Smooth muscle cell of the brain vasculature (primary cell): Measurements from ENCODE around the gene LHFPL6.

ENCODE experiments used
- DNase-seq: peaks from one replicate; pipeline ENCODE4 v3.0.0-alpha.2; 2012; ENCODE audit warnings: low read depth, low spot score

The LHFPL6 gene

DNA sequence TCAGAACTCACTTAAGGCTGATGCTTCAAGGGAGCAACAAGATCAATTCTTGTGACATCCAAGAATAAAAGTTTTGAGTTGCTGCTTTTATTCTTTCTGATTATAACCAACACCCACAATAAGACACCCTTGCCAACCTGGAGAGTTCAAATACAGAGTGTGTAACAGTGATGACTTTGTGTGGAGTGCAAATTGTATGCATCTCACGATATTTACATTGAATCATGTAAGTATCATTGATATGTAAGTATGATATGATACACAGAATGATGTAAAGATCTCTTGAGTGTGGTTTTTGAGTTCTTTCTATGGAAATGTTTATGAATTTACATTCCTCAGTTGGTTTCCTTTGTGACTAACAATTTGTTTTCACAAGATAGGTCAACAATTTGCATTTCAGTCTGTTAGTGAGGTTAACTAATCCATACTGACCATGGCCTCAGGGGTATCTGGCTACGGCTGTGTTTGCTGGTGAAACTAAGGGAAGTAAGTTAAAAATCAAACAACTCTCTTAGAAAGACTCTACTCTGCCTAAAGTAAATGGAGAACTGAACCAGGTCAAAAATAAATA, 12.4 kb downstream of the LHFPL6 start:
- DNase-seq = no peak

DNA sequence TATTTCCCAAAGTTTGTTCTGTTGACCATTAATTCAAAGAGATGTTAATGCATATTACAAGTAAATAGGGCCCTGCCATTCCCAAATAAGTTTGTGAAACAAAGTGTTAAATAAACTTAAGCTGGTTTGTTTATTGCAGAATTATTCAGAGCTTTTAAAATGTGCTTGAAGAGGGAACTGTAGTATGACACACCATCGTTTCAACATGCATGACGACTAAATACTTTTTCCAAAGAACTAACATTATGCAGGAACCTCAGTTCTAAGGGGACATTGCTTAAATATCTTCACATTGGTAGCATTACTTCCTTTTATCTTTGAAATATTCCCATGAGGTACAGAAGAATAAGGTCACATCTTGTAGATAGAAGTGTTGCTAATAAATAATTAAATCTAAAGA, 14.6 kb downstream of the LHFPL6 start:
- no peak for DNase-seq

DNA sequence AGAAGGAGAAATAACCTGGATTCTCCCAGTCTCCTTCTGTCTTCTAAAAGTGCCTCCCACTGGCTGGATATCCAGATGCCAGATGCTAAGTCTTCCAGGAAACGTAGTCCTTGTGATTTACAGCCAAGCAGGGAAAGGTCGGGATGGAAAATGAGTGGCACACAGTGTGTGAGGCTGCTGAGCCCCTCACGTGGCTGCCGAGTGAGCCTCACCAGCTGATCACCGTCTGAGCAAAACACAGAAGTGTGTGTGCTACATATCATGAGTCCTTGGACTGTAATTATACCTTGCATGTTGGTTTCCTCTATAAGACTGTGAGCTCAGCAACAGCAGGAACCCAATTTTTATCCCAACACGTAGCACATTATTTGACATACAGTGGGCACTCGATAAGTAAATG, 15.1 kb downstream of the LHFPL6 start:
- no peak for DNase-seq

DNA sequence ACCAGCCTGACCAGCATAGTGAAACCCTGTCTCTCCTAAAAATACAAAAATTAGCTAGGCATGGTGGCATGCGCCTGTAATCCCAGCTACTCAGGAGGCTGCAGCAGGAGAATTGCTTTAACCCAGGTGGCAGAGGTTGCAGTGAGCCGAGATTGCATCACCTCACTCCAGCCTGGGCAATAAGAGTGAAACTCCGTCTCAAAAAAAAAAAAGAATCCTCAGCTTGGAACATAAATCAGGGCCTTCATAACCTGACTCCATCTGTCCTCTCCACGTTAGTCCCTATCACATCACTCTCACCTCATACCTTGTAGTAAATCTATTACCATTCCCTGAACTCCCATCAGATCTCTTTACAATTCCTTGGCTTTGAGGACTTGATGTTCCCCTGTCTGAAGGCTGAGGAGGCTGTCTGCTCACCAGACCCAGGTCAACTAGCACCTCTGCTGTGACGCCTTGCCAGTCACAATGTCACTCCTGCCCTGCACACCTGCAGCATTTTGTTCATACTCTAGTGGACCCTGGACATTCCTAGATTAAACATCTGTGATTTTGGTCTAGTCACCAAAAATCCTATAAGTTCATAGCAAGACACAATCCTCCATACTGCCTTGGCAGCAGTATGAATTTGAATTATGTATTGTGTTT, 15.9 kb downstream of the LHFPL6 start:
- no peak for DNase-seq

DNA sequence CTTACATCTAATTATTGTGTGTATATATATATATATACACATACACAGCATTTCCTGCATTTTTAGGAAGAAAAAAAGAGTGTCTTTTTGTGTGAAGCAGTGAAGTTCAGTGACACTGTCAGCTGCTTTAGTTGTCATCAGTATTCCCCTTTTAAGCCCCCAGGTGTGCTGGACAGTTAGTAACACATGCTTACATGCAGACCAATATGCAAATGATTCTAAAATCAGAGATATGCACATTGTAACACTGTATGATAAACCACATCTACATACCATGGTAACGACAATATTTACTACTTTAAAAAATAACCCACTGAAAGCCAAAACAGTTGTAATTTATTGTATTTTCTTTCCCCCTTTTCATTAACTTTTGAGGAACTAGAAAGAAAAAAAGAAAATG, 16.8 kb downstream of the LHFPL6 start:
- DNase-seq = no peak

DNA sequence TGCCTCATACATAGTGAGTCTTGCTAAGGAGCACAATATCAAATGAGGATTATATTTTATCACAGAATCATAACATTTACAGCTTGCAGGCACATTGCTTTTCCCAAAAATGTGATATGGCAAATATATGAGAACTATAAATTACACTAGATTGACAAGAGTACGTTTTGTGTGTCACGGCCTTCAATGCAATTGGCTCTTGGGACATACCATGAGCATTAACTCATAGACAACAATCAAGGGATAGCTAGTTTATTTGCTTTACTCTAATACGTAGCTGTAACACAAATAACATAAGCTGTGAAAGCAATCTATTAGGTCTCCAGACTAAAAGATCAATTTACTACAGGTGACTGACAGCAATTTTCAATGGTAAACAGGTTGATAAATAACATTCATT, 17.8 kb downstream of the LHFPL6 start:
- DNase-seq = no peak

DNA sequence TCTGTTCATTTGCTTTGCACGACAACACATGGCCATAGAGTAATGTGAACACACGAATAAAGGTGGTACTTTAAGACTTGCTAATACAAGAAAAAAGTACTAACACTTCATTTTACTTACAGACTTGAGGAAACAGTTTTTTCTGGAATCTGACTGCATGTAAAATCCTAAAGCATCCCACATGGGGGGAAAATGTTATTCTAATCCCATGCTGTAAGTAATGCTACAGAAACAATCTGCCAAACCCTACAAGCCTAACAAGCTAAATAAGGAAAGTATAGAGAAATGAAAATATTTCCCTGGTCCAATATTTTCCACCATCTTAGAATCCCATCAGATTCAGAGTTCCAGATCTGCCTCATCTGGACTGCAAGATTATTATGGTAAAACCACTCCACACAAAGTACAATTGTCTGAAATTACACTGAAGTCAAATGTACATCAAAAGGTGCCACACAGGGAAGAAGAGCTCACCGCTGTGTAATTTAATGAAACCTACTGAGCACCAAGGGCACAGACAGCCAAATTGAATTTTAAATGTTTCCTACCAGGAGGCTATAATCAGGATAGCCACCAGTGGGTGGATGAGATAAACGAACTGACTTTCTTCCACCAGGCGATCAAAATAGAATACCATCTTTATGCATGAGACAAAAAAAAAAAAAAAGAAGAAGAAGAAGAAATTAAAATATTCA, 22.0 kb downstream of the LHFPL6 start:
- no peak for DNase-seq

DNA sequence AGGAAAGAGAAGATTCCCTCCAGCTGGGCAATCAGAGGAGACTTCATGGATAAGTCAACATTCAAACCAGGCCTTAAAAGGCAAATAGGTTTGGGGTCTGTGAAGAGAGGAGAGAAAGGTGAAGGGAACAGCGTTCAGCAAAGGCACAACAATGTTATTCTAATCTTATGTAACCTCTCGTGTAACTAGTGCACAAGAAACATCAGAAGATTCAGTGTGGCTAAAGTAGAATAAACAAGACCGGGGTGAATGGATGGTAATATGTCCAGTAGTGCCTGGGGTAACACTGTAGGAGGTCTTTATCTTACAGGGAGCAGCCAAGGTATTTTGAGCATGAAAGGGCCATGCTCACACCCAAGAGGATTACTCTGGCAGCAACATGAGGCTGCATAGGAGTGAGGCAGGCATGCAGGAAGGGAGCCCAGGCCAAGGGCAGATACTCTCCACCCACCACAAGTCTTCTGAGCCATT, 24.1 kb downstream of the LHFPL6 start:
- DNase-seq = peak; percentile 73

DNA sequence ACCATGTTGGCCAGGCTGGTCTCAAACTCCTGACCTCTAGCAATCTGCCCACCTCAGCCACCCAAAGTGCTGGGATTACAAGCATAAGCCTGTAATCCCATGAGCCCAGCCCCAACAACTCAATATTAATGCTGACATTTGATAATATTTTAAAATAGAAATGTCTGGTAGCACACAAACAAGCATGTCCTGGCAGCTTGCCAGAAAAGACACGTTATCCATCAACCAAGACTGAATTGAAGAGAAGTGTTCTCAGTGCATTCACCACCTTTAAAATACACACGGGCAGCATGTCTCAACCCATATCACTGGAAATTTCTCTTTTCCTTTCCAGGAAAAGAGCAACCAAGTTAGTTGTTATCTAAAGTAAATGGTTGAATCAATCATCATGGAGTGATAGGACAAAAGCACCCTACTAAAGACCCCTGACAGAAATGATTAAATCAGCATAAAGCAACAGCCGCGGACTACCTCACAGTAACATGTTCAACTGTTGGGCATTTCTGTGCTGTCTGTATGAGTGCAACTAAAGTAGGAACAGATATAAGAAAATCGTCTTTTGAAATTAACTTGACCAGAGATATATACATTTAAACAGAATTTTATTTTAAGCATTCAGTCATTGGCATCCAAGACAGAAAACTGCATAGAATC, 25.0 kb downstream of the LHFPL6 start:
- DNase-seq = no peak

DNA sequence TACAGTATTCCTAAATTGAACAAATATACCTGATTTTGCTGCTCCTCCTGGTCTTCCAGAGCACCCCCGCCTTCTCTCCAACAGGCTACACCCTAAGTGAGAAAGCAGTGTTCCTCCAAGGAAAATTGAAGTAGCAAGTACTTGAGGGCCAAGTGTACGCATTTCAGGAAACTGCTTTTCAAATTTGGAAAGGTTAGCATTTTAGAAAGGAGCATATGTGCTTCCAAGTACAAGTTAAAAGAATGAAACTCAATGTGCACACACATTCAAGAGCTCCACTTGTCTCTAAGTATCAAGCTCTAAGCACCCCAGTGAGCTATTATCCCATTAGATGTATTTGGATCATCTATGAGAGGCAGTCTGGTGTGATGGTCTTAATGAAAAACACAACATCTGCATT, 25.8 kb downstream of the LHFPL6 start:
- no peak for DNase-seq

DNA sequence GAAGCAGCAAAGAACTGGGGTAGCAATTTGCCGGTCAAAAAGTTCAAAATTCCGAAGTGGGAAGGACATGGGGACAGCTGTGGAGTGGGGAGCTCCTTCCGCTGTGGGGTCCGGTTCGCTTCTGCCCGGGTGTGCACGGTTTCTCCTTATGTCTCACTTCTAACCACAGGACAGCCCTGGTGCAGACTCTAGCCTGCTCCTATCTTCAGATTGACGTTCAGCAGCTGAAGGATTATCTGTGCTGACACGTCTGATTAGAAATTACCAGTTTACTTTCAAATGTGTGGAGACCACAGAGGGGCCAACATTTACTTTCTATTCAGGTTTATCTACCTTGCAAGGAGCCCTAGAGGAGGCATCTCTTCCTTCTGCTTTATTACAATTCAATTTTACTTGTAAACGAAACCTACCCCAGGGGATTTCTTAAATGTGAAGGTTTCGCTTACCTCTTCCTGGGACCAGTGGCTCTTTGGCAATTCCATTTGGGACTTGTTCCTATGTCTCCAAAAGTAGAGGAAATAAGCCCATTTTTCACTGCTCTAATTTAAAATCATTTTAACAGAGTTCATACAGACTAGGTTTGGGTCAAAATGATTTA, 27.3 kb downstream of the LHFPL6 start:
- no peak for DNase-seq

DNA sequence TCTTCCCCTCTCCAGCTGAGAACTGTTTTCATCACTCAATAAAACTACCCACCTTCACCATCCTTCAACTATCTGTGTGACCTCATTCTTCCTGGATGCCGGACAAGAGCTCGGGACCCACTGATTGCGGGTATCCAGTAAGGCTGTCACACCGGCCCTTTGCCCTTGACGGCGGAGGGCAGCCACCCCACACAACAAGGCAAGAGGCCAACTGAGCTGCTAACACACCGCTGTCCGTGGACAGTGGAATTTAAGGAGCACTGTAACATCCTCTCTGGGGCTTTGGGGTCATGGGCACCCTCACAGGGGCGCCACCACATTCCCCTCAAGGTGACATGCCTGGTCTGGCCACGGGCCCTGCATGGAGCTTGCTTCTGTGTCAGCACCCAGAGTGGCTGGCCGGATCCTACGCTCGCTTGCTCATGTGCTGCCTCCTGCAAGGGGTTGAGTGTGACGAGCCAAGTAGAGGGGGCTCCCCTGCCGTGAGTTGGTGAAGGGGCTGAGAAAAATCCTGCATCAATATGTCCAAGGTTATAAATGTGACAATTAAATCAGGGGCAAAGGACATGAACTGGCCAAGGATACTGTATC, 31.4 kb downstream of the LHFPL6 start:
- DNase-seq = no peak

DNA sequence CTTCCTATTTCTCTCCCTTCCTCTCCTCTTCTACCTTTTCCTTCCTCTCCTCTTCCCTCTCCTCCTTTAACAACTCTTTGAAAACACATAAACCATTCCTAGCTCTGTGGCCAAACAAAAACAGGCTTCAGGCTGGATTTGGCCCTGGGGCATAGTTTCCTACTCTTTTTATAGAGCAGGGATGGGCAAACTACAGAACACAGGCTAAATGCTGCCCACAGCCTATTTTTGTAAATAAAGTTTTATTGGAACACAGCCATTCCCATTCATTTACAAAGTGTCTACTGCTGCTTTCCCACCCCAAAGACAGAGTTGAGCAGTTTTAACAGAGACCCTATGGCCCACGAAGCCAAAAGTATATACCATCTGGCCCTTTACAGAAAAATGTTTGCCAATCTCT, 35.4 kb downstream of the LHFPL6 start:
- DNase-seq = no peak

DNA sequence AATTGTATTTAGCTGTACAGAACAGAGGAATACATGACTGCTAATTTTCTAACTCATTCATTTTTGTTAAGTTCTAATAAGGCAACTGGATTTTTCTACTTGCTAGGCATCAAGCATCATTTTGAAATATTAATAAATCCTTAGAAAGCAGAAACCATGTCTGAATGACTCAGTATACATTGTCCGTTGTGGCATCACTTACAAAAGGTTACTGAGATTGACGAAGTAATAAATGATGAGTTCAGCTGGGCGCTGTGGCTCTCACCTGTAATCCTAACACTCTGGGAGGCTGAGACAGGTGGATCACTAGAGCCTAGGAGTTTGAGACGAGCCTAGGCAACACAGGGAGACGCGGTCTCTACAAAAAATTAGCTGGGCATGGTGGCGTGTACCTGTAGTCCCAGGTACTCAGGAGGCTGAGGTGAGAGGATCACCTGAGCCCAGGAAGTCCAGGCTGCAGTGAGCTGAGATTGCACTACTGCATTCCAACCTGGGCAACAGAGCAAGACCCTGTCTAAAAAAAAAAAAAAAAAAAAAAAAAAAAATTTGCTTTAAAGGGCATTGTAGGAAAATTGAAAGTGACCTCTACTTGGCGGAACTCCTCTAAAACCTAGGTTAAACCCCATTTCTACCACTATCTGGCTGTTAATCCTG, 36.6 kb downstream of the LHFPL6 start:
- no peak for DNase-seq

DNA sequence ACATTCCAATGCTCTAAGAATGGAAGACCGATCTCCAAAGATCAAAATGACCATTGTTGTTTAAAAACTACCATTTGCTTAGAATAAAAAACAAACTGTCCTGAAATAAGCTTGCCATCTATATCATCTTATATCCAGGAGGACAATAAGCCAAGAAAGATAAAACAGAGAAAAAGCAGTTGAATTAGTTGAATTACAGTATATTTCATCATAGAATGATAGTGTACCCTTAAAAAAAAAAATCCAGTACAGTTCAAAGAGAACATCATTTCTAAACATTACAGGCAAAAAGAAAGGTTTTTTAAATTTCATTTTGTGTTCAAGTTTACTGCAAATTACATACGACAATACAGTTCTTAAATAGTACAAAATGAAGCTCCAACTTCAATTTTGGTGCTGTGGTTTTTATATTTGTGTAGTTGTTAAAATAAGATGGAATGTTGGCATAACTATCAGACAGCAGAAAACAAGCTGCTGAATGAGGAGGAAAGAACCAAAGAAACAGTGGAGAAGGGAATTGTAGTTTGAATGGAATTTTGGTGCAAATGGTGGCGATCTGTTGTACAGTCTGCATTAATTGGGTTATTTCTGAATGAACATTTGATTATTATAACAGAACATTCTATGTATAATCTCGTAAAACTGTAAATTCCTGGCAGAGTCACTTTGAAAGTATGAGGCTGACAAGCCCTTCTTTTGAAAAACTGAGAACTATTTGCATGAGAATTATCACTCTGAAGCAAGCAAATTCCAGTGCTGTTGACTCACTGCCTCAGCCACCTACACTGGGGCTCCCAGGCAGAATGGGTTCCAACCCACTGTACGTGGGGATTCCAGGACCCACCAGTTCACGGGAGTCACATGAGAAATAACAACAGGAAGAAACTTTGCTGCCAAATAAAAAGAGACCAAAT, 37.7 kb downstream of the LHFPL6 start:
- DNase-seq = peak; percentile 45

DNA sequence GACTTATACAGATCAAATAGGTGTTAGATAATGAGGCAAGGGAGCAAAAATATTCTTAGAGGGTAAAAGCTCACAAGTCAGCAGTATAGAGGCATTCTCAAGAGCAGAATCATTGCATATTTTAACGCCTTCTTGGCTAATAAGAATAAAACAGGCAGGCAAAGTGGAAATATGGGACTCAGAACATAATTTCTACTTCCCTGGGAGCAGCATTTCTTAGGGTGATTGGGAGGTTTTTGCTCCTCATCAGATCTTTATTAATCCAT, 39.6 kb downstream of the LHFPL6 start:
- DNase-seq = no peak

DNA sequence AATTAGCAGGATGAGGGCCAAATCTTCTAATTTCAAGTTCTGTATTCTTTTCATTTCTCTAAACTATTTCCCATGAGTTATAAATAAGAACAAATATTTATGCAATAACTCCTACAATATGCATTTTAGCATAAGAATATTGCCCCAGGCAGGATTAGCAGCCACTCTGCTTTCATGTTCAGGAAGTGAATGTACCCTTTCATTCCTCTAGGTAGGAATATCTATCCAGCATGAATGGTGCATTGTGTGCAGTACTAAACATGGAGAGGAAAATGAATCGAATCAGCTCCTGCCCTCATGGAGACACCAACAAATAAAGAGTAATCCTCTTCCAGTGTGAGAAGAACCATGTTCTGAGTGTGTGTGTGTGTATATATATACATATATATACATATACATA, 41.0 kb downstream of the LHFPL6 start:
- no peak for DNase-seq

DNA sequence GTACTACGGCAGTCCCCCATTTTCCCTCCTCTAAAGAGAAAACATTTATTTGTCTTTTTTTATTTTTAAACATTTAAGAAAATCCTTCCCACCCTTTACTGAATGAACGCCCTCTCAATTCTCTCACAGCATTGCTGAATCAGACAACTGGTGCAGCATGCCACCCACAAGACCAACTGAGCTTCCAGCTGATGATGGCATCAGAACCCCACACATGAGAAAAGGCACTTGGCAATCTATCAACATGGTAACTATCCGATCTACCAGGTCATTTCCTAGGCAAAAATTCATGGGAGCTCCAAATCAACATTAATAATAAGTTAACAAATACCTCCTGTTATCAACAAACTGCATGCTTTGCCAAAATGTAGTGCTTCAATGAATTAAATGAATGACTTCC, 43.1 kb downstream of the LHFPL6 start:
- no peak for DNase-seq

DNA sequence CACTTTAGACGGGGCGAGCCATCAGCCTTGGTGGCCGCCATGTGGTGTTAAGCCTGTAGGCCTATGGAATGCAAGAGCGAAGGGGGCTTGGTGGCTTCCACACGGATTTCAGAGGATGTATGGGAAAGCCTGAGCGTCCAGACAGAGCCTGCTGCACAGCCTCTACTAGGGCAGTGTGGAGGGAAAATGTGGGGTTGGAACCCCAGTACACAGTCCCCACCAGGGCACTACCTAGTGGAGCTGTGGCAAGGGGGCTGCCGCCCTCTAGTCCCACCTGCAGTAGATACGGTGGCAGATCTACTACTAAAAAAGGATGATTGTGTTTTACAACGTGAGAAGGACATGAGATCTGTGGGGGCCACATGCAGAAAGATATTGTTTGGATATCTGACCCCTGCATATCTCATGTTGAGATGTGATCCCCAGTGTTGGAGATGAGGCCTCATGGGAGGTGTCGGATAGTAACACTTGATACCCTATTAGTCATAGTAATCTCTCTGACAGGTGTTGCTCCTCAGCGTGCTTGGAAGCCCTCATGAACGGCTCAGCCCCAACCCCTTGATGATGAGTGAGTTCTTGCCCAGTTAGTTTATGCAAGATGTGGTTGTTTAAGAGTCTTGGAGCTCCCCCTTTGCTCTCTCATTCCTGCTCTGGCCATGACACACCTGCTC, 45.6 kb downstream of the LHFPL6 start:
- DNase-seq = no peak

DNA sequence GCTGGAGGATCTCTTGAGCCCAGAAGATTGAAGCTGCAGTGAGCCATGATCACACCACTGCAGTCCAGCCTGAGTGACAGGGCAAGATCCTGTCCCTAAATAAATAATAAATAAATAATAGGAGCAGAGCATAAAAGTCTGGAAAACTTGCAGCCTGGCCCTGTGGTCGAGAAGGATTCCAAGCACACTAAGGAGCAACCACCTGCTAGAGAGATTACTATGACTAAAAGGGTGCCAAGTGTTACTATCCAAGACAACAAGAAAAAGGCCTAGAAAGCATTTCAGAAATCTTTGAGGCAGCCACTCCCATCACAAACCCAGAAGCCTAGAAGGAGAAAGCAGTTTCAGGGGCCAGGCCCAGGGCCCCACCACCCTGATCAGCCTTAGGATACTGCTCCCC, 46.1 kb downstream of the LHFPL6 start:
- no peak for DNase-seq
